ENCODE results near the gene ARL15. TPM values are rescaled to one million over a fixed set of nuclear protein-coding genes. Genes with fewer than 3 reads are reported as not detected.
"Not testable (repeated sequence)": the region's sequence is repeated elsewhere in the genome, so short reads cannot be mapped to it uniquely, and the experiment has no call there.

Gene ARL15
- polyA plus RNA-seq, result 10 to 100 TPM; 15.0 to 20.3 (median 16.2) TPM

GRCh38 chr5:54310433-54311175 lies at the start of gene ARL15:
TSS of gene ARL15 (minus strand) at chr5:54310573.
- Mint-ChIP-seq H3K4me3 (peak within 1 kb of the TSS; percentile 90 to 97 (median 95)), H3K36me3 (no peaks in the 10 kb centered on the region), H3K9me3 (no peaks in the 10 kb centered on the region), H3K27me3 (ENCODE audit: low read depth in 3 of 3) (peaks cover 8 to 11% (median 9%) of the 10 kb centered on the region in 3 donors), H3K27ac (peak within 1 kb of the TSS; percentile 89 to 97 (median 93)), H3K4me1 (peaks cover 22 to 50% of the 10 kb centered on the region in 2 donors)
- DNase-seq, result peak; percentile 97 to 98 (median 97)

- Mint-ChIP-seq H3K27me3 (ENCODE audit: low read depth in 3 of 3) (peaks cover 5 to 11% (median 8%) of the 10 kb centered on the region in 3 donors), H3K4me3 (no peak overlapping the region), H3K4me1 (no peaks in the 10 kb centered on the region), H3K9me3 (peaks cover 0 to 2% (median 0%) of the 10 kb centered on the region in 6 donors), H3K27ac (no peak overlapping the region), H3K36me3 (no peaks in the 10 kb centered on the region)
- no peak for DNase-seq
These were observed 49.7 kb upstream of the ARL15 start for GRCh38 chr5:54360089-54360488.

DNA sequence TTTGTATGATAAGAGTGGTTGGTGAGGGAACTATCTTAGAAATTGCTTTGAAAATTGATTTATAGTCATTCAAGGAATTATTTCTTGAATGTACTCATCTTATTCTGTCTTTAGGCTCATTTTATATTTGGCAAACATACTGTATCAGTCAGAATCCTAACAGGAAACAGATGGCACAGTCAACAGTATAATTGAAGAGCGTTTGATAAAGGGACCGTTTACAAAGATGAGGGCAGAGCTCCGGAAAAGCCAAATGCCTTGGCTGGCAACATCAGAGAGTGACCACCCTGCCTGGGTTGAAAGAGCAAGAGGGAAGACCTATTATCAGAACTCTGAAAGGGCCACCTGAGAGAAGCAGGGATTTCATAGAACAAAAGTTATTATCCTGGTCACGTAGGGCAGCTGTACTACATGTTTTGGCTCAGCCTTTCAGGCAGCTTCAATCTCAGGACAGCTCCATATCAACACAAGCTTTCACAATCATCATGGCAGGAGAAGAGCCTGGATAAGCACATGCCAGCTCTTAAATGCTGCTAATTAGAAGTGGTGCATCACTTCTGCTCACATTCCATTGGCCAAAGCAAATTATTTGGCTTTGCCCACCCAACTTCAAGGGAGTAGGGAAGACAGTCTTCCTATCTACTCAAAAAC lies 47.2 kb upstream of the ARL15 start:
- no peak overlapping the region for H3K4me3 Mint-ChIP-seq
- DNase-seq, result no peak
- no peaks in the 10 kb centered on the region for H3K36me3 Mint-ChIP-seq
- no peak overlapping the region for H3K27ac Mint-ChIP-seq
- peaks cover 5 to 10% (median 8%) of the 10 kb centered on the region in 3 donors for H3K27me3 Mint-ChIP-seq (ENCODE audit: low read depth in 3 of 3)
- H3K4me1 Mint-ChIP-seq, result no peaks in the 10 kb centered on the region
- peaks cover 0 to 8% (median 5%) of the 10 kb centered on the region in 6 donors for H3K9me3 Mint-ChIP-seq

DNA sequence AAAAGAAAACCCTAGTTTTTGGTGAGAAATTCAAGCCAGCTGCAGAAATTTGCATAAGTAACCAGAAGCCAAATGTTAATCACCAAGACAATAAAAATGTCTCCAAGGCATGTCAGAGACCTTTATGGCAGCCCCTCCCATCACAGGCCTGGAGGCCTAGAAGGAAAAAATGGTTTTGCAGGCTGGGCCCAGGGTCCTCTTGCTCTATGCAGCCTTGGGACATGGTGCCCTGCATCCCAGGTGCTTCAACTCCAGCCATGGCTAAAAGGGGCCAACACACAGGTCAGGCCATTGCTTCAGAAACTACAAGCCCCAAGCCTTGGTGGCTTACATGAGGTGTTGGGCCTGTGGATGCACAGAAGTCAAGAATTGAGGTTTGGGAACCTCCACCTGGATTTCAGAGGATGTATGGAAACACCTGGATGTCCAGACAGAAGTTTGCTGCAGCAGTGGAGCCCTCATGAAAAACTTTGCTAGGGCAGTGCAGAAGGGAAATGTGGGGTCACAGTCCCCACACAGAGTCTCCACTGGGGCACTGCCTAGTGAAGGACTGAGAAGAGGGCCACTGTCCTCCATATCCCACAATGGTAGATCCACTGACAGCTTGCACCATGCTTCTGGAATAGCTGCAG lies 43.7 kb upstream of the ARL15 start:
- not testable (repeated sequence) for H3K4me1 Mint-ChIP-seq; DNase-seq; H3K27ac Mint-ChIP-seq; H3K27me3 Mint-ChIP-seq (ENCODE audit: low read depth in 3 of 3); H3K9me3 Mint-ChIP-seq; H3K4me3 Mint-ChIP-seq; H3K36me3 Mint-ChIP-seq

GRCh38 chr5:54352580-54352979 lies 42.2 kb upstream of the ARL15 start:
- H3K9me3 Mint-ChIP-seq; H3K36me3 Mint-ChIP-seq; H3K27ac Mint-ChIP-seq; DNase-seq; H3K27me3 Mint-ChIP-seq (ENCODE audit: low read depth in 3 of 3); H3K4me1 Mint-ChIP-seq; H3K4me3 Mint-ChIP-seq: not testable (repeated sequence)

DNA sequence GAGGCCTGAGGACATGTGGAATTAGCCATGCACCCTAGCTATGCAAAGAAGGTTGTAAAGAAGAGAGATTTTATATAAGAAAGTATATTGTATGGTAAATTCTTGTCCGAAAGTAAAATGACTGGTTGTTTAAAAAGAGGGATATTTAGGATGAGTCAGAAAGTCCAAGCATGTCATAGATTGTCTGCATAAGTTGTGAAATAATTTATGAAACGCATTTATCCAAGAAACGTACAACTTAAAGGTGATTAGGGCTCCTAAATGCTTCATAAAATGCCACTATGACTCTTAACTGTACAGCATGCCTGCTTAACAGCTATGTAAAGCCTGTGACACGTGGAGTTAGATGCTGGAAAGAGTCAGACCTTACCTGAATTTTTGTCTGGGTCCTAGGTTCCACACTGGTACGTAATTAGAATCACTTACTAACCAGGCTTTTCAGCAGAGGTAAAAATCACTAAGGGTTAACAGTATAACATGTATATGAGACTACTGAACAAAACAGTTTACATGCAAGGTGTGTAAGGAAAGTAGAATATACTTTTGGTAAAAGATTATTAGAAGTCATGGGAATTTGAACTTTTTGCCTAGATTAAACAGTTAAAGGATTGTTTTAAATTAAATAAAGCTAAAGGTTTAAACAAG lies 37.0 kb upstream of the ARL15 start:
- H3K27me3 Mint-ChIP-seq (ENCODE audit: low read depth in 3 of 3), result peaks cover 0 to 3% (median 0%) of the 10 kb centered on the region in 3 donors
- H3K36me3 Mint-ChIP-seq, result no peaks in the 10 kb centered on the region
- peaks cover 0 to 3% (median 0%) of the 10 kb centered on the region in 6 donors for H3K9me3 Mint-ChIP-seq
- H3K27ac Mint-ChIP-seq, result no peak overlapping the region
- H3K4me1 Mint-ChIP-seq, result no peaks in the 10 kb centered on the region
- DNase-seq, result no peak
- H3K4me3 Mint-ChIP-seq, result no peak overlapping the region

- Mint-ChIP-seq H3K36me3 (no peaks in the 10 kb centered on the region), H3K9me3 (peaks cover 0 to 3% (median 0%) of the 10 kb centered on the region in 6 donors), H3K27me3 (ENCODE audit: low read depth in 3 of 3) (peaks cover 0 to 5% (median 0%) of the 10 kb centered on the region in 3 donors), H3K27ac (no peak overlapping the region), H3K4me3 (no peak overlapping the region), H3K4me1 (no peaks in the 10 kb centered on the region)
- no peak for DNase-seq
These were observed 34.3 kb upstream of the ARL15 start for GRCh38 chr5:54344653-54345052.

DNA sequence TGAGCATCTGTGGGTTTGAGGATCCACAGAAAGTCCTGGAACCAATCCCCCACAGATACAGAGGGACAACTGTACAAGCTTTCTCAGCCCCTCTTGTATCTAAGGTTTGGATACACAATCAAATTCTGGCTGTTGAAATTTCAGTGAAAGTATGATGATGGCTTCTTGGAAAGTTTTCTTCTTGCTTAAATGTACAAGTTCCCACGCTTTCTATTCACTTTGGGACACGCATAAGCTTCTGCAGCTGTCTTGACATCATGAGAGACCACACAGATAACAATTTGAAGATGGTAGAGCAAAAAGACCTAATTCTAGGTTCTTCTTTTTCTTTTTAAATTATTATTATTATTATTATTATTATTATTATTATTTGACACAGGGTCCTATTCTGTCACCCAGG lies 31.6 kb upstream of the ARL15 start:
- H3K27ac Mint-ChIP-seq, result no peak overlapping the region
- DNase-seq, result no peak
- H3K27me3 Mint-ChIP-seq (ENCODE audit: low read depth in 3 of 3), result peaks cover 0 to 6% (median 2%) of the 10 kb centered on the region in 3 donors
- no peak overlapping the region for H3K4me3 Mint-ChIP-seq
- no peaks in the 10 kb centered on the region for H3K36me3 Mint-ChIP-seq
- H3K9me3 Mint-ChIP-seq, result peaks cover 2 to 8% (median 3%) of the 10 kb centered on the region in 6 donors
- H3K4me1 Mint-ChIP-seq, result no peaks in the 10 kb centered on the region

- H3K36me3 Mint-ChIP-seq, result peaks cover 0 to 10% (median 0%) of the 10 kb centered on the region in 3 donors
These were observed 27.1 kb upstream of the ARL15 start for GRCh38 chr5:54337523-54337922.

GRCh38 chr5:54332720-54333119 lies 22.3 kb upstream of the ARL15 start:
- DNase-seq, result no peak
- Mint-ChIP-seq H3K9me3 (peaks cover 10 to 37% (median 18%) of the 10 kb centered on the region in 6 donors), H3K27me3 (ENCODE audit: low read depth in 3 of 3) (peaks cover 5 to 20% (median 5%) of the 10 kb centered on the region in 3 donors), H3K36me3 (peaks cover 0 to 10% (median 0%) of the 10 kb centered on the region in 3 donors), H3K27ac (no peak overlapping the region), H3K4me3 (no peak overlapping the region), H3K4me1 (no peaks in the 10 kb centered on the region)

More at GRCh38 chr5:54337523-54337922, 27.1 kb upstream of the ARL15 start:
- Mint-ChIP-seq H3K4me1 (no peaks in the 10 kb centered on the region), H3K9me3 (peaks cover 11 to 42% (median 18%) of the 10 kb centered on the region in 6 donors), H3K4me3 (no peak overlapping the region), H3K27ac (no peak overlapping the region), H3K27me3 (ENCODE audit: low read depth in 3 of 3) (peaks cover 3 to 11% (median 3%) of the 10 kb centered on the region in 3 donors)
- no peak for DNase-seq

- Mint-ChIP-seq H3K27ac (no peak overlapping the region), H3K27me3 (ENCODE audit: low read depth in 3 of 3) (peaks cover 5 to 20% (median 6%) of the 10 kb centered on the region in 3 donors), H3K4me1 (no peaks in the 10 kb centered on the region)
These were observed 19.6 kb upstream of the ARL15 start for GRCh38 chr5:54329731-54330709.

GRCh38 chr5:54326662-54327270 lies 16.4 kb upstream of the ARL15 start:
- no peak for DNase-seq
- peaks cover 0 to 3% (median 0%) of the 10 kb centered on the region in 6 donors for H3K9me3 Mint-ChIP-seq
- no peak overlapping the region for H3K4me3 Mint-ChIP-seq
- H3K36me3 Mint-ChIP-seq, result no peaks in the 10 kb centered on the region
- peaks cover 5 to 10% (median 6%) of the 10 kb centered on the region in 3 donors for H3K27me3 Mint-ChIP-seq (ENCODE audit: low read depth in 3 of 3)
- no peak overlapping the region for H3K27ac Mint-ChIP-seq
- H3K4me1 Mint-ChIP-seq, result no peaks in the 10 kb centered on the region

More at GRCh38 chr5:54329731-54330709, 19.6 kb upstream of the ARL15 start:
- H3K36me3 Mint-ChIP-seq, result peaks cover 0 to 4% (median 0%) of the 10 kb centered on the region in 3 donors
- peaks cover 0 to 15% (median 7%) of the 10 kb centered on the region in 6 donors for H3K9me3 Mint-ChIP-seq
- DNase-seq, result no peak
- no peak overlapping the region for H3K4me3 Mint-ChIP-seq

All from immature natural killer cell (primary cell).